Smooth muscle cell (in vitro differentiated cells): ENCODE results near the gene JAKMIP1. TPM values are rescaled to one million over a fixed set of nuclear protein-coding genes. Genes with fewer than 3 reads are reported as not detected.

Experiments used
- DNase-seq: peaks from one replicate; lab custom pipeline; 2025; ENCODE audit not compliant: unreplicated experiment; lab: John Stamatoyannopoulos, UW
- H2AFZ ChIP-seq: fragments of 200-600 bp; sonication (generic); 2 replicates; pipeline ENCODE4 v1.6.0; 2016; ENCODE audit warnings: antibody characterized with exemption, low read depth, mild to moderate bottlenecking
- H3F3A ChIP-seq: fragments of 200-600 bp; sonication (generic); 2 replicates; pipeline ENCODE4 v1.6.0; 2017; ENCODE audit warnings: antibody characterized with exemption, low read depth
- H3K27ac ChIP-seq: fragments of 200-600 bp; sonication (generic); 2 replicates; pipeline ENCODE4 v1.5.1; 2016; ENCODE audit warnings: low read depth, mild to moderate bottlenecking
- H3K27me3 ChIP-seq: fragments of 200-600 bp; sonication (generic); 2 replicates; pipeline ENCODE4 v1.6.1; 2016; ENCODE audit warnings: low read depth, mild to moderate bottlenecking
- H3K36me3 ChIP-seq: fragments of 200-600 bp; sonication (generic); 2 replicates; pipeline ENCODE4 v1.5.1; 2016; ENCODE audit warnings: low read depth
- H3K4me1 ChIP-seq: fragments of 200-600 bp; sonication (generic); 2 replicates; pipeline ENCODE4 v1.5.1; 2016; ENCODE audit warnings: low read depth
- H3K4me2 ChIP-seq: fragments of 200-600 bp; sonication (generic); 2 replicates; pipeline ENCODE4 v1.6.0; 2016; ENCODE audit warnings: mild to moderate bottlenecking
- H3K4me3 ChIP-seq: fragments of 200-600 bp; sonication (generic); 2 replicates; pipeline ENCODE4 v1.5.1; 2016; ENCODE audit warnings: mild to moderate bottlenecking
- H3K79me2 ChIP-seq: fragments of 200-600 bp; sonication (generic); 2 replicates; pipeline ENCODE4 v1.6.0; 2016; ENCODE audit warnings: low read depth, mild to moderate bottlenecking
- H3K9ac ChIP-seq: fragments of 200-600 bp; sonication (generic); 2 replicates; pipeline ENCODE4 v1.6.0; 2016; ENCODE audit warnings: low read depth
- H3K9me3 ChIP-seq: fragments of 200-600 bp; sonication (generic); replicated peaks from 2 replicates; pipeline ENCODE4 v1.5.1; 2016; ENCODE audit warnings: low read depth
- H4K20me1 ChIP-seq: fragments of 200-600 bp; sonication (generic); 2 replicates; pipeline ENCODE4 v1.6.0; 2016; ENCODE audit warnings: low read depth
- WGBS: methylation state at CpG from one replicate; pipeline ENCODE4 v1.1.7; 2016; ENCODE audit warnings: low lambda C conversion rate; 5-methylcytosine and 5-hydroxymethylcytosine counted together
- polyA plus RNA-seq: library from polyadenylated mRNA; unstranded; fragments of >200 nt; fragmentation: Nextera tagmentation; extraction: Ambion mirVana; gene quantifications from 2 replicates; pipeline ENCODE4 v1.2.1, GENCODE V29; 2016
- total RNA-seq: library from RNA; depleted of rRNA; stranded (reverse); fragments of >200 nt; gene quantifications from 2 replicates; pipeline ENCODE4 v1.2.3, GENCODE V29; 2014
- TF ChIP-seq, protein P1 (sequence below): fragments of 200-600 bp; sonication (generic); IDR thresholded peaks from 2 replicates; pipeline ENCODE4 v1.5.1; 2017; ENCODE audit warnings: borderline replicate concordance, mild to moderate bottlenecking, antibody characterized with exemption; ENCODE audit not compliant: insufficient read depth, poor library complexity, severe bottlenecking

The JAKMIP1 gene
- total and polyA plus RNA-seq, 2 experiments from 2014 or later = 0.64 TPM; not detected in 1

- Histone ChIP-seq H3K9ac (no peak overlapping the region), H3K9me3 (no peaks in the 10 kb centered on the region), H3K4me1 (no peaks in the 10 kb centered on the region), H4K20me1 (no peaks in the 10 kb centered on the region), H3K27ac (no peak overlapping the region), H3K4me3 (peak overlapping the region; percentile 52), H3K4me2 (peak overlapping the region; percentile 90), H3F3A (no peaks in the 10 kb centered on the region), H3K36me3 (no peaks in the 10 kb centered on the region), H3K27me3 (peaks cover 16% of the 10 kb centered on the region), H2AFZ (peak overlapping the region; percentile 91), H3K79me2 (no peaks in the 10 kb centered on the region)
- TF ChIP-seq, protein P1, sequence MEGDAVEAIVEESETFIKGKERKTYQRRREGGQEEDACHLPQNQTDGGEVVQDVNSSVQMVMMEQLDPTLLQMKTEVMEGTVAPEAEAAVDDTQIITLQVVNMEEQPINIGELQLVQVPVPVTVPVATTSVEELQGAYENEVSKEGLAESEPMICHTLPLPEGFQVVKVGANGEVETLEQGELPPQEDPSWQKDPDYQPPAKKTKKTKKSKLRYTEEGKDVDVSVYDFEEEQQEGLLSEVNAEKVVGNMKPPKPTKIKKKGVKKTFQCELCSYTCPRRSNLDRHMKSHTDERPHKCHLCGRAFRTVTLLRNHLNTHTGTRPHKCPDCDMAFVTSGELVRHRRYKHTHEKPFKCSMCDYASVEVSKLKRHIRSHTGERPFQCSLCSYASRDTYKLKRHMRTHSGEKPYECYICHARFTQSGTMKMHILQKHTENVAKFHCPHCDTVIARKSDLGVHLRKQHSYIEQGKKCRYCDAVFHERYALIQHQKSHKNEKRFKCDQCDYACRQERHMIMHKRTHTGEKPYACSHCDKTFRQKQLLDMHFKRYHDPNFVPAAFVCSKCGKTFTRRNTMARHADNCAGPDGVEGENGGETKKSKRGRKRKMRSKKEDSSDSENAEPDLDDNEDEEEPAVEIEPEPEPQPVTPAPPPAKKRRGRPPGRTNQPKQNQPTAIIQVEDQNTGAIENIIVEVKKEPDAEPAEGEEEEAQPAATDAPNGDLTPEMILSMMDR = no peak
- no peak for DNase-seq
- 17% methylated on average over 65 of the region's 67 CpGs for WGBS
These were observed 45.2 kb upstream of the JAKMIP1 start for GRCh38 chr4:6245246-6246169.

DNA sequence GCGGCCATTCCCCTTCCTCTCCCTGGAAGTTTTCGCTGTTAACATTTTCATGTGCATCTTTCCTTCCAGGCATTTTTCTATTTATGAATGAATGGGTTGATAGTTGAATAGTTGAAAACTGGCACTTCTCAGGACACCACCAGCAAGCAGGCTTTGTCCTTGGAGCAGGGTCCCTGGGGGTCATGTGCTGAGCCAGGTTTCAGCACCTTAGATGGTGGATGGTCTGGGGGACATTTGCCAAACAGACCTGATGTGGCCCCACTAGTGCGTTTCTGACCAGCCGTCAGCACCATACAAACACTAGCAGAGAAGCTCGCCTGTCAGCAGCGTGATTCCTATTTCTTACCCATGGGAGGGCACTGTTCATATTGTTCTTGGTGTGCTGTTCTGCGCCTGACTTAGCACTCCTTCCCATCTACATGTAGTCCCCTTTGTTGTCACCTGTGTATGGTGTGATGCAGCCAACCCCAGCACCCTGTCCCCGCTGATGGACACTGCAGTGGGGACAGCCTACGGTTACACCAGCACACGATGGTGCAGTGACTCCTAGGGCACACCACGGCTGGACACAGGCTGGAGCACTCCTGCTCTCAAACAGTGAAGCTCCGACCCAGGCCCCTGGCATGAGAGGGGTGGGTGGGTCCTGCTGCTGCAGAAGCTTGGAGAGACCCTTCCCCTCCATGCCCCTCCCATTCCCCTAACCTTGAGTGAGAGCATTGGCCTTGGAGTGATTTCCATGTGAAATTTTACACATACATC lies 42.1 kb upstream of the JAKMIP1 start:
- TF ChIP-seq, protein P1 = no peak
- H4K20me1 ChIP-seq = no peaks in the 10 kb centered on the region
- no peaks in the 10 kb centered on the region for H3K79me2 ChIP-seq
- no peaks in the 10 kb centered on the region for H3F3A ChIP-seq
- H3K4me1 ChIP-seq = no peaks in the 10 kb centered on the region
- no peak overlapping the region for H3K27ac ChIP-seq
- no peak overlapping the region for H2AFZ ChIP-seq
- no peak for DNase-seq
- no peaks in the 10 kb centered on the region for H3K9me3 ChIP-seq
- H3K9ac ChIP-seq = no peak overlapping the region
- H3K27me3 ChIP-seq = no peaks in the 10 kb centered on the region
- H3K36me3 ChIP-seq = no peaks in the 10 kb centered on the region
- no peak overlapping the region for H3K4me2 ChIP-seq
- 87% methylated on average over 12 of the region's 12 CpGs for WGBS
- H3K4me3 ChIP-seq = no peak overlapping the region

DNA sequence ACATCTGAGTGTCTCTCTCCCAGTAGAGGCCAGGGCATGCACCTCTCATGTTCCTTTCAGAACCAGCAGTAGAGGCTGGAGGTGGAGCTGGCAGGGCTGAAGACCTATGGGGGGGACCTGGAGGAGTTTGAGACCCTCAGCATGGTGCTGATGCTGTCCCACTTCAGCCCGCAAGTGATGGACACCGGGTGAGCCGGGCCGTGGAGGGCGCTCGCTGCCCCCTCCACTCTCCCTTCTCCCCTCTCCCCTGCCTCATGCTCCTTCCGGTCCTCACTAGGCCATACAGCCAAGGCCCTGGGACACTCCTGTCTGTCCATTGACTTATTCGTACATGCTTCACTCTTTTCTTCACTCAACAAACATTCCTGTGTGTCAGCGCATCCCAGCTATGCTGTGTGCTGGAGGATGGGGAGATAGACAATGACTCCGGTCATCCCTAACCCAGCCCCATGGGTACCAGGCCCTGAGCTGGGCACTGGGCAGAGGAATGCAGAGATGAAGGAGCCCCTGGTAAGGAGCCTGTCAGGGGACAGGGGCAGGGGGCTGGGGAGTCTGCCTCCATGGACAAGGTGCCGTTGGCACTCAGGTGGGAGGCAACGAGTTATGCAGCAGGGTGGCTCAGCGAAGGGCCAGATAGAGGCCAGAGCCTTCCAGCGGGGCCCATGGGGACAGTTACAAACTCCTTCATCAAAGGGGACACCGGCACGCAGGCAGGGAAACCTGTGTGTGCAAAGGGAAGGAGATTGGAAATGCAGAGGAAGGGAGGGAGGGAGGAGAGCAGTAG lies 40.9 kb upstream of the JAKMIP1 start:
- no peaks in the 10 kb centered on the region for H3K27me3 ChIP-seq
- H4K20me1 ChIP-seq = no peaks in the 10 kb centered on the region
- H3K9ac ChIP-seq = no peak overlapping the region
- no peaks in the 10 kb centered on the region for H3K36me3 ChIP-seq
- H3K27ac ChIP-seq = no peak overlapping the region
- no peaks in the 10 kb centered on the region for H3K79me2 ChIP-seq
- no peaks in the 10 kb centered on the region for H3F3A ChIP-seq
- no peaks in the 10 kb centered on the region for H3K9me3 ChIP-seq
- no peak overlapping the region for H3K4me2 ChIP-seq
- H3K4me3 ChIP-seq = no peak overlapping the region
- TF ChIP-seq, protein P1 = no peak
- no peak for DNase-seq
- H2AFZ ChIP-seq = no peak overlapping the region
- no peaks in the 10 kb centered on the region for H3K4me1 ChIP-seq
- WGBS = 90% methylated on average over 15 of the region's 16 CpGs
